Esophagus muscularis mucosa (tissue), 4 donors: ENCODE results near the gene DIDO1. TPM values are rescaled to one million over a fixed set of nuclear protein-coding genes. Genes with fewer than 3 reads are reported as not detected.

Experiments used
- DNase-seq: peaks from one replicate; pipeline ENCODE4 v3.0.0-alpha.2; 2017; ENCODE audit errors: extremely low spot score
- H3K27ac ChIP-seq, 4 donors: fragments of 200-600 bp; sonication (generic); replicated peaks in 1 of 4; 1 replicate in 3 of 4; 2 replicates in 1 of 4; pipeline ENCODE4 v1.5.1; 2016 to 2019; ENCODE audit warnings: mild to moderate bottlenecking in 1 of 4
- H3K27me3 ChIP-seq, 4 donors: fragments of 200-600 bp; sonication (generic); one replicate each; pipeline versions ENCODE4 v1.5.1 to v1.6.0; 2016 to 2019
- H3K36me3 ChIP-seq, 4 donors: fragments of 200-600 bp; sonication (generic); one replicate each; pipeline ENCODE4 v1.5.1; 2016 to 2019
- H3K4me1 ChIP-seq, 4 donors: fragments of 200-600 bp; sonication (generic); one replicate each; pipeline ENCODE4 v1.5.1; 2016 to 2019
- H3K4me3 ChIP-seq, 4 donors: fragments of 200-600 bp; sonication (generic); 1 replicate in 2 of 4; 2 replicates in 2 of 4; pipeline ENCODE4 v1.5.1; 2016 to 2019; ENCODE audit warnings: mild to moderate bottlenecking in 4 of 4, moderate library complexity in 1 of 4
- H3K9me3 ChIP-seq, 4 donors: fragments of 200-600 bp; sonication (generic); 1 replicate in 3 of 4; 2 replicates in 1 of 4; pipeline ENCODE4 v1.5.1; 2016 to 2019
- EP300 ChIP-seq: sonication (generic); formaldehyde crosslinking; IDR thresholded peaks from one replicate; pipeline ENCODE4 v1.6.1; 2017; ENCODE audit warnings: antibody characterized with exemption
- POLR2A ChIP-seq: fragments of 450-650 bp; IDR thresholded peaks from one replicate; pipeline ENCODE4 v1.6.1; 2017; ENCODE audit warnings: antibody characterized with exemption, moderate library complexity, mild to moderate bottlenecking, low read depth
- POLR2AphosphoS5 ChIP-seq, 2 donors: sonication (generic); formaldehyde crosslinking; IDR thresholded peaks; one replicate each; pipeline ENCODE4 v1.6.1; 2017; ENCODE audit warnings: antibody characterized with exemption in 2 of 2
- WGBS: methylation state at CpG from one replicate; pipeline ENCODE4 v1.1.5; 2018; 5-methylcytosine and 5-hydroxymethylcytosine counted together
- intact Hi-C: fragments of 100-400 bp; cut with DNase I; formaldehyde crosslinking; loops from one replicate; pipeline ENCODE4 v1.15.1; 2023
- total RNA-seq, 4 donors: library from RNA; depleted of rRNA; stranded (reverse); fragments of >200 nt; gene quantifications; one replicate each; pipeline versions ENCODE4 v1.1.0 to v1.2.1, GENCODE V29; 2016
- TF ChIP-seq, protein P1 (sequence below), 3 experiments: fragments of 200-600 bp in 2 of 3; fragments of 450-650 bp in 1 of 3; sonication (generic) in 2 of 3; IDR thresholded peaks; one replicate each; pipeline ENCODE4 v1.5.1; 2017 to 2019; ENCODE audit warnings: antibody characterized with exemption in 3 of 3, mild to moderate bottlenecking in 2 of 3, moderate library complexity in 1 of 3

Gene DIDO1
- total RNA-seq, 4 donors from 2014 or later, result 48.9 to 61.6 (median 55.7) TPM

- no peak for DNase-seq
- Histone ChIP-seq H3K4me1 (peaks cover 3 to 14% (median 14%) of the 10 kb centered on the region in 4 donors), H3K27ac (peak overlapping the region in 3 of 4 donors; percentile 28 to 65 (median 47)), H3K27me3 (no peaks in the 10 kb centered on the region), H3K9me3 (no peaks in the 10 kb centered on the region), H3K36me3 (peaks cover 39 to 64% (median 57%) of the 10 kb centered on the region in 4 donors), H3K4me3 (no peak overlapping the region)
- TF ChIP-seq EP300 (no peak), POLR2AphosphoS5 (IDR thresholded peaks at IDR 0.05) (no peak), POLR2A (no peak)
- TF ChIP-seq, protein P1, sequence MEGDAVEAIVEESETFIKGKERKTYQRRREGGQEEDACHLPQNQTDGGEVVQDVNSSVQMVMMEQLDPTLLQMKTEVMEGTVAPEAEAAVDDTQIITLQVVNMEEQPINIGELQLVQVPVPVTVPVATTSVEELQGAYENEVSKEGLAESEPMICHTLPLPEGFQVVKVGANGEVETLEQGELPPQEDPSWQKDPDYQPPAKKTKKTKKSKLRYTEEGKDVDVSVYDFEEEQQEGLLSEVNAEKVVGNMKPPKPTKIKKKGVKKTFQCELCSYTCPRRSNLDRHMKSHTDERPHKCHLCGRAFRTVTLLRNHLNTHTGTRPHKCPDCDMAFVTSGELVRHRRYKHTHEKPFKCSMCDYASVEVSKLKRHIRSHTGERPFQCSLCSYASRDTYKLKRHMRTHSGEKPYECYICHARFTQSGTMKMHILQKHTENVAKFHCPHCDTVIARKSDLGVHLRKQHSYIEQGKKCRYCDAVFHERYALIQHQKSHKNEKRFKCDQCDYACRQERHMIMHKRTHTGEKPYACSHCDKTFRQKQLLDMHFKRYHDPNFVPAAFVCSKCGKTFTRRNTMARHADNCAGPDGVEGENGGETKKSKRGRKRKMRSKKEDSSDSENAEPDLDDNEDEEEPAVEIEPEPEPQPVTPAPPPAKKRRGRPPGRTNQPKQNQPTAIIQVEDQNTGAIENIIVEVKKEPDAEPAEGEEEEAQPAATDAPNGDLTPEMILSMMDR (IDR thresholded peaks at IDR 0.05), result no peak
- intact Hi-C loops, result no loop called here
- 47% methylated on average over 2 of the region's 7 CpGs for WGBS
Observed at GRCh38 chr20:62886709-62887058, 39.6 kb downstream of the DIDO1 start.

DNA sequence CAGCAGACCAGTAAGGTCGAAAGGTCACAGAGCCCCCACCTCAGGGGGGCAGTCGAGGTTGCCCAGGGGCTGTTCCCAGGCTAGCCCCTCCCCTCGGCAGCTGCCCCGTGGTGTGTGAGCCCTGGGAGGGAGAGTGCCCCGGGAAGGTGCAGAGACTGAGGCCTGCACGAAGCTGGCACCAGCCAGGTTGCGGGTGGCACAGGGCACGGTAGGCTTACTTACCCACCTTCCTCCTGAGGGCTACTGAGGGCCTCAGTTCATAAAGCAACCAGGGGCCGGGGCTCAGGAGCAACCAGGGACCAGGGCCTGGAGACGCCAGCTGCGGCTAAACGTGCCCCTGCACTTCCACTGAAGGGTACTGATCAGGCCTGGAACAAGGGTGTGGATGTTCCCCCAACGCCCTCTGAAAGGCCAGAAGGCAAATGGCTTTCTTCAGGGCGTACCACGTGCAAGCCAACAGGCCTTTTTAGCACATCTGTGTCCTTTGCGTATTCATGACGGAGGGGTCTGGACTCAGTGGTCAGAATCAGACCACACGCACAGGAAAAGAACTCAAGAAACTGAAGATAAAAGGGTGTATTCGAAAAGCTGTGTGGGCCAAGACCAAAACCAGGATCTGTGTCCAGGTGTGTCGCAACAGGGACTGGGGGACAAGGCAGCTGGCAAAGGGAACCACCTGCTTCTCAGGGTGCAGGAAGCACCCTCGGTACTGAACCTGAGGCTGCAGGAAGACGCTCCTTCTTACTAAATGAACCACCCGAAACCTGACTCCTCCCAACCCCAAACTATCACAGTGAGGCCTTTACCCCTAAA lies 40.2 kb downstream of the DIDO1 start:
- H3K27ac ChIP-seq, result peak overlapping the region in 2 of 4 donors; percentile 47 to 65
- no peak for DNase-seq
- no peak overlapping the region for H3K4me3 ChIP-seq
- no peaks in the 10 kb centered on the region for H3K9me3 ChIP-seq
- TF ChIP-seq, protein P1 (IDR thresholded peaks at IDR 0.05), result no peak
- no peak for TF ChIP-seq POLR2A
- no peak for TF ChIP-seq POLR2AphosphoS5 (IDR thresholded peaks at IDR 0.05)
- no peak for TF ChIP-seq EP300
- H3K4me1 ChIP-seq, result peaks cover 3 to 14% (median 14%) of the 10 kb centered on the region in 4 donors
- intact Hi-C loops, result no loop called here
- no peaks in the 10 kb centered on the region for H3K27me3 ChIP-seq
- H3K36me3 ChIP-seq, result peaks cover 39 to 64% (median 57%) of the 10 kb centered on the region in 4 donors
- 84% methylated on average over 13 of the region's 23 CpGs for WGBS

GRCh38 chr20:62885046-62885895 lies 41.0 kb downstream of the DIDO1 start:
- Histone ChIP-seq H3K36me3 (peaks cover 34 to 64% (median 57%) of the 10 kb centered on the region in 4 donors), H3K4me1 (peaks cover 3 to 14% (median 14%) of the 10 kb centered on the region in 4 donors), H3K9me3 (no peaks in the 10 kb centered on the region), H3K4me3 (no peak overlapping the region), H3K27me3 (no peaks in the 10 kb centered on the region), H3K27ac (no peak overlapping the region)
- no peak for TF ChIP-seq EP300
- TF ChIP-seq, protein P1 (IDR thresholded peaks at IDR 0.05), result no peak
- no peak for TF ChIP-seq POLR2A
- TF ChIP-seq POLR2AphosphoS5 (IDR thresholded peaks at IDR 0.05), result no peak
- 84% methylated on average over 20 of the region's 20 CpGs for WGBS
- intact Hi-C loops, result no loop called here
- no peak for DNase-seq

DNA sequence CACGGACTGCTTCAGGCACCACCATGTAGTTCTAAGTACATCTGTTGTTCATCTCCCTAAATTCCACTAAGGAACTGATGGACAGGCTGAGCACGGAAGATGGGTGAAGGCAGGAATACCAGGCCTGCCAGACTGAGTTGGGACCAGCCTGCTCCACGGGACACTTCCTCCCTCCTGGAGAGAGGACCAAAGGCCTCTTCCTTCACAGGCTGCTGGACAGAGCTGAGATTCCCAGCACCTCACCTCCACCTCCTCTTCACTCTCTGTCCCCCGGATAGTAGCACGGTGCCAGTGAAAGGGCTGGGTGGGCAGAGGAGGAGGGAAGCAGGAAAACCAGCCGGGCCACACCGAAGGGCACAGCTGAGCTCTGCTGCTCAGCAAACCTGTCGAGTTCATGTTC lies 41.7 kb downstream of the DIDO1 start:
- no peak for DNase-seq
- intact Hi-C loops, result no loop called here
- Histone ChIP-seq H3K27me3 (no peaks in the 10 kb centered on the region), H3K4me1 (peaks cover 3 to 14% (median 14%) of the 10 kb centered on the region in 4 donors), H3K27ac (no peak overlapping the region), H3K4me3 (no peak overlapping the region), H3K36me3 (peaks cover 27 to 64% (median 57%) of the 10 kb centered on the region in 4 donors), H3K9me3 (no peaks in the 10 kb centered on the region)
- 78% methylated on average over 7 of the region's 8 CpGs for WGBS
- no peak for TF ChIP-seq POLR2A
- TF ChIP-seq, protein P1 (IDR thresholded peaks at IDR 0.05), result no peak
- TF ChIP-seq POLR2AphosphoS5 (IDR thresholded peaks at IDR 0.05), result no peak
- TF ChIP-seq EP300, result no peak
